Neural cell (in vitro differentiated cells): ENCODE measurements around the gene ZNF750. TPM values are rescaled to one million over a fixed set of nuclear protein-coding genes. Genes with fewer than 3 reads are reported as not detected.

ENCODE experiments used
- H2AFZ ChIP-seq: fragments of 200-600, 300-800 bp; sonication (generic), shearing (Covaris generic); 2 replicates; pipeline ENCODE4 v1.6.0; 2014; ENCODE audit warnings: low read depth, mild to moderate bottlenecking, antibody characterized with exemption, low read length, moderate library complexity
- H3F3A ChIP-seq: fragments of 200-600 bp; shearing (Covaris generic); 2 replicates; pipeline ENCODE4 v1.6.1; 2016; ENCODE audit warnings: mild to moderate bottlenecking, moderate library complexity, mixed read lengths, antibody characterized with exemption, low read length; ENCODE audit not compliant: insufficient read depth, poor library complexity, severe bottlenecking
- H3K27ac ChIP-seq: fragments of 200-600, 300-800 bp; sonication (generic), shearing (Covaris generic); 2 replicates; pipeline ENCODE4 v1.5.1; 2014; ENCODE audit warnings: mild to moderate bottlenecking, low read length, moderate library complexity
- H3K27me3 ChIP-seq: fragments of 300-800, 200-600 bp; sonication (generic), shearing (Covaris generic); 2 replicates; pipeline ENCODE4 v1.6.0; 2014; ENCODE audit warnings: mild to moderate bottlenecking, low read depth, low read length, moderate library complexity; ENCODE audit not compliant: insufficient read depth
- H3K36me3 ChIP-seq: fragments of 300-800, 200-600 bp; sonication (generic), shearing (Covaris generic); 2 replicates; pipeline ENCODE4 v1.5.1; 2014; ENCODE audit warnings: mild to moderate bottlenecking, antibody characterized with exemption, low read length, moderate library complexity; ENCODE audit not compliant: insufficient read depth
- H3K4me2 ChIP-seq: fragments of 300-800, 200-600 bp; sonication (generic), shearing (Covaris generic); 2 replicates; pipeline ENCODE4 v1.6.0; 2014; ENCODE audit warnings: mild to moderate bottlenecking, low read length
- H3K4me3 ChIP-seq: fragments of 300-800, 200-600 bp; sonication (generic), shearing (Covaris generic); 2 replicates; pipeline ENCODE4 v1.5.1; 2014; ENCODE audit warnings: mild to moderate bottlenecking, low read length, moderate library complexity
- H3K79me2 ChIP-seq: fragments of 200-600 bp; shearing (Covaris generic); replicated peaks from 2 replicates; pipeline ENCODE4 v1.6.0; 2014; ENCODE audit warnings: mild to moderate bottlenecking, low read length, moderate library complexity; ENCODE audit not compliant: insufficient read depth
- H3K9ac ChIP-seq: fragments of 300-800, 200-600 bp; sonication (generic), shearing (Covaris generic); 2 replicates; pipeline ENCODE4 v1.6.1; 2016; ENCODE audit warnings: mild to moderate bottlenecking, low read length, mixed read lengths
- H3K9me2 ChIP-seq: fragments of 200-600 bp; shearing (Covaris generic); 2 replicates; pipeline ENCODE4 v1.6.1; 2016; ENCODE audit warnings: mild to moderate bottlenecking, low read length, mixed read lengths; ENCODE audit not compliant: insufficient read depth
- H3K9me3 ChIP-seq: fragments of 200-600, 300-800 bp; sonication (generic), shearing (Covaris generic); 2 replicates; pipeline ENCODE4 v1.6.1; 2016; ENCODE audit warnings: mild to moderate bottlenecking, mixed run types, low read length, moderate library complexity, mixed read lengths
- H4K20me1 ChIP-seq: fragments of 200-600 bp; shearing (Covaris generic); 2 replicates; pipeline ENCODE4 v1.6.1; 2016; ENCODE audit warnings: mild to moderate bottlenecking, mixed run types; ENCODE audit not compliant: insufficient read depth
- EP300 ChIP-seq: fragments of 450-650 bp; conservative IDR thresholded peaks from 2 replicates; pipeline ENCODE4 v1.6.1; 2014; ENCODE audit warnings: antibody characterized with exemption, mild to moderate bottlenecking, moderate library complexity; ENCODE audit not compliant: poor library complexity, severe bottlenecking
- EZH2 ChIP-seq: fragments of 200-600, 300-800 bp; shearing (Covaris generic), sonication (generic); IDR thresholded peaks from 2 replicates; pipeline ENCODE4 v1.6.1; 2014; ENCODE audit warnings: antibody characterized with exemption, low read length, borderline replicate concordance, mild to moderate bottlenecking; ENCODE audit not compliant: insufficient read depth, poor library complexity, severe bottlenecking
- MXI1 ChIP-seq: fragments of 450-650 bp; conservative IDR thresholded peaks from 2 replicates; pipeline ENCODE4 v1.6.1; 2014; ENCODE audit warnings: antibody characterized with exemption, mild to moderate bottlenecking; ENCODE audit not compliant: poor library complexity, severe bottlenecking
- POLR2AphosphoS5 ChIP-seq: IDR thresholded peaks from 2 replicates; pipeline ENCODE4 v1.6.1; 2012
- RAD21 ChIP-seq: fragments of 450-650 bp; conservative IDR thresholded peaks from 2 replicates; pipeline ENCODE4 v1.6.1; 2014; ENCODE audit warnings: antibody characterized with exemption, mild to moderate bottlenecking, moderate library complexity
- SMC3 ChIP-seq: fragments of 450-650 bp; conservative IDR thresholded peaks from 2 replicates; pipeline ENCODE4 v1.6.1; 2014; ENCODE audit warnings: antibody characterized with exemption, mild to moderate bottlenecking, moderate library complexity; ENCODE audit not compliant: poor library complexity
- TAF1 ChIP-seq: IDR thresholded peaks from 2 replicates; pipeline ENCODE4 v1.6.1; 2012; ENCODE audit warnings: low read depth
- polyA plus RNA-seq: library from polyadenylated mRNA; depleted of rRNA; stranded (reverse); fragments of >200 nt; gene quantifications from 2 replicates; pipeline ENCODE4 v1.2.3, GENCODE V29; 2014
- TF ChIP-seq, protein P1 (sequence below): fragments of 450-650 bp; IDR thresholded peaks from 2 replicates; pipeline ENCODE4 v1.5.1; 2014; ENCODE audit warnings: antibody characterized with exemption, mild to moderate bottlenecking, moderate library complexity; ENCODE audit not compliant: poor library complexity, severe bottlenecking
- TF ChIP-seq, protein P2 (sequence below): IDR thresholded peaks from 2 replicates; pipeline ENCODE4 v1.6.1; 2012; ENCODE audit warnings: borderline replicate concordance

ZNF750 gene
- polyA plus RNA-seq, 1 donor from 2014 or later, result not detected

DNA sequence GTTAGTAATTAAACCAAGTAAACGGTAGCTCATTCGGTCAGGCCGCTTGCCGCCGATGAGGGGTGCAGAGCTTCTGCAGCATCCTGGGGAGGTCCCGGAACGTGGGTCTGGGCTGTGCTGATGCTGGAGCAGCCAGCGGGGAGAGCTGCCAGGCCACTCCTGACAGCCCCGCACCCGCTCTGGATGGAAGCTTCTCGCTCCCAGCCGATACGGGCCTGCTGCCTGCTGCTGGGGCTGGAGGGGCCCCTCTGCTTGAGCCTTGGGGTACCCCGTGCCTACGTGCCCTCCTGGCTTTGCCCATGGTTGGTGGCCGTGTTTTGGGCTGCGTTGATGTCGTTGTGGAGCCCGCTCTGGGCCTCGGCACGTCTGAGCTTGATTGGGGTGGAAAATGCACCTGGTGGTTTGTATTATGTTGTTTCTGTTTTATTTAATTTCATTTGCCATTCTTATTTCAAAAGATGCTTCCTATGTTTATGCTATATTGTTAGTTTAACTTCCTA is 41.6 kb upstream of the ZNF750 start:
- no peak overlapping the region for H3K27ac ChIP-seq
- H3K36me3 ChIP-seq, result no peaks in the 10 kb centered on the region
- no peaks in the 10 kb centered on the region for H3F3A ChIP-seq
- no peak overlapping the region for H3K4me2 ChIP-seq
- H3K9me2 ChIP-seq, result no peaks in the 10 kb centered on the region
- no peaks in the 10 kb centered on the region for H3K79me2 ChIP-seq
- no peak overlapping the region for H2AFZ ChIP-seq
- H4K20me1 ChIP-seq, result no peaks in the 10 kb centered on the region
- H3K4me3 ChIP-seq, result no peak overlapping the region
- H3K9me3 ChIP-seq, result no peaks in the 10 kb centered on the region
- no peaks in the 10 kb centered on the region for H3K27me3 ChIP-seq
- no peak overlapping the region for H3K9ac ChIP-seq
- TF ChIP-seq RAD21 (no peak), SMC3 (no peak), TAF1 (no peak), MXI1 (no peak), POLR2AphosphoS5 (no peak), EP300 (no peak), EZH2 (no peak)
- TF ChIP-seq, protein P1, sequence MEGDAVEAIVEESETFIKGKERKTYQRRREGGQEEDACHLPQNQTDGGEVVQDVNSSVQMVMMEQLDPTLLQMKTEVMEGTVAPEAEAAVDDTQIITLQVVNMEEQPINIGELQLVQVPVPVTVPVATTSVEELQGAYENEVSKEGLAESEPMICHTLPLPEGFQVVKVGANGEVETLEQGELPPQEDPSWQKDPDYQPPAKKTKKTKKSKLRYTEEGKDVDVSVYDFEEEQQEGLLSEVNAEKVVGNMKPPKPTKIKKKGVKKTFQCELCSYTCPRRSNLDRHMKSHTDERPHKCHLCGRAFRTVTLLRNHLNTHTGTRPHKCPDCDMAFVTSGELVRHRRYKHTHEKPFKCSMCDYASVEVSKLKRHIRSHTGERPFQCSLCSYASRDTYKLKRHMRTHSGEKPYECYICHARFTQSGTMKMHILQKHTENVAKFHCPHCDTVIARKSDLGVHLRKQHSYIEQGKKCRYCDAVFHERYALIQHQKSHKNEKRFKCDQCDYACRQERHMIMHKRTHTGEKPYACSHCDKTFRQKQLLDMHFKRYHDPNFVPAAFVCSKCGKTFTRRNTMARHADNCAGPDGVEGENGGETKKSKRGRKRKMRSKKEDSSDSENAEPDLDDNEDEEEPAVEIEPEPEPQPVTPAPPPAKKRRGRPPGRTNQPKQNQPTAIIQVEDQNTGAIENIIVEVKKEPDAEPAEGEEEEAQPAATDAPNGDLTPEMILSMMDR, result no peak
- TF ChIP-seq, protein P2, sequence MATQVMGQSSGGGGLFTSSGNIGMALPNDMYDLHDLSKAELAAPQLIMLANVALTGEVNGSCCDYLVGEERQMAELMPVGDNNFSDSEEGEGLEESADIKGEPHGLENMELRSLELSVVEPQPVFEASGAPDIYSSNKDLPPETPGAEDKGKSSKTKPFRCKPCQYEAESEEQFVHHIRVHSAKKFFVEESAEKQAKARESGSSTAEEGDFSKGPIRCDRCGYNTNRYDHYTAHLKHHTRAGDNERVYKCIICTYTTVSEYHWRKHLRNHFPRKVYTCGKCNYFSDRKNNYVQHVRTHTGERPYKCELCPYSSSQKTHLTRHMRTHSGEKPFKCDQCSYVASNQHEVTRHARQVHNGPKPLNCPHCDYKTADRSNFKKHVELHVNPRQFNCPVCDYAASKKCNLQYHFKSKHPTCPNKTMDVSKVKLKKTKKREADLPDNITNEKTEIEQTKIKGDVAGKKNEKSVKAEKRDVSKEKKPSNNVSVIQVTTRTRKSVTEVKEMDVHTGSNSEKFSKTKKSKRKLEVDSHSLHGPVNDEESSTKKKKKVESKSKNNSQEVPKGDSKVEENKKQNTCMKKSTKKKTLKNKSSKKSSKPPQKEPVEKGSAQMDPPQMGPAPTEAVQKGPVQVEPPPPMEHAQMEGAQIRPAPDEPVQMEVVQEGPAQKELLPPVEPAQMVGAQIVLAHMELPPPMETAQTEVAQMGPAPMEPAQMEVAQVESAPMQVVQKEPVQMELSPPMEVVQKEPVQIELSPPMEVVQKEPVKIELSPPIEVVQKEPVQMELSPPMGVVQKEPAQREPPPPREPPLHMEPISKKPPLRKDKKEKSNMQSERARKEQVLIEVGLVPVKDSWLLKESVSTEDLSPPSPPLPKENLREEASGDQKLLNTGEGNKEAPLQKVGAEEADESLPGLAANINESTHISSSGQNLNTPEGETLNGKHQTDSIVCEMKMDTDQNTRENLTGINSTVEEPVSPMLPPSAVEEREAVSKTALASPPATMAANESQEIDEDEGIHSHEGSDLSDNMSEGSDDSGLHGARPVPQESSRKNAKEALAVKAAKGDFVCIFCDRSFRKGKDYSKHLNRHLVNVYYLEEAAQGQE, result no peak

DNA sequence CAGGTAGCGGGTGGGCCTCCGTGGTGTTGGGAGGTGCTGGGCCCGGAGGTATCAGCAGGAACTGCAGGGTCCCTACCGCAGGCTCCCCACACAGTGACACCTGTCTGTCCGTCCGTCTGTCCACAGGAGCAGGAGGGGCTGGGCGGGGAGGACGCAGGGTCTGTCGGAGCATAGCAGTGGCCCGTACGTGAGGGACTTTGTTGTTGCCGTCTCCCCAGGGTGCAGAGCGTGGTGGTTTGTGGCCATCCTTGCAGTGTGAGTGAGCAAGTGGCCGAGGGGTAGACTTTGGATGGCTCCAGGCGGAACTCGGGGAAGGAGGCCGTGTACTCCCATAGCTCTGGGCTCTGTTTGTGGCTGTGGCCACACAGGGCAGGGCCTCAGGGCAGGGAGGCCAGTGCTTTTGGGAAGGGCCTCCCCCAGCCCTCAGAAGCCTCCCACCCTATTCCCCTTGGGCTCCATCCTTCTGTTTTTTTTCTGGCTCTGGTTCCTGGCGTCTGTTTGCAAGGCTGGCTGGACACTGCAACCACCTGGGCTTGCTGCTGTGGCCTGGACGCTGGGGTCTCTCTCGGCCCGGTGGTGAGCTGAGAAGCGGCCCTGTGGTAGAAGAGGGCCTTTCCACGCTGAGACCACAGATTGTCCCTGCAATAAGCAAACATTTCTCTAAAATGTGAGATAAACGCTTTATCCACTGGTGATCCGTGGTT is 41.0 kb upstream of the ZNF750 start:
- Histone ChIP-seq H3F3A (no peaks in the 10 kb centered on the region), H3K9me2 (no peaks in the 10 kb centered on the region), H2AFZ (no peak overlapping the region), H3K4me2 (no peak overlapping the region), H3K79me2 (no peaks in the 10 kb centered on the region), H3K4me3 (no peak overlapping the region), H3K36me3 (no peaks in the 10 kb centered on the region), H3K9me3 (no peaks in the 10 kb centered on the region), H4K20me1 (no peaks in the 10 kb centered on the region), H3K27ac (no peak overlapping the region), H3K27me3 (no peaks in the 10 kb centered on the region), H3K9ac (no peak overlapping the region)
- TF ChIP-seq, protein P1, result no peak
- TF ChIP-seq EZH2 (no peak), POLR2AphosphoS5 (no peak)
